Activated CD4-positive, alpha-beta T cell treated with anti-CD3 and anti-CD28 coated beads, Interleukin-2, amount 50 U/mL, for 1 hour (primary cell): Measurements from ENCODE around the gene PABPN1L.

Experiments used
- DNase-seq: peaks from one replicate; pipeline ENCODE4 v3.0.0-alpha.2; 2020

The PABPN1L gene

GRCh38 chr16:88846088-88846487, 20.4 kb downstream of the PABPN1L start:
- DNase-seq, result no peak

- DNase-seq, result no peak
Measured at GRCh38 chr16:88844419-88845036, 21.9 kb downstream of the PABPN1L start.

GRCh38 chr16:88843256-88843655, 23.2 kb downstream of the PABPN1L start:
- no peak for DNase-seq

- DNase-seq, result no peak
Measured at GRCh38 chr16:88842806-88843205, 23.7 kb downstream of the PABPN1L start.

GRCh38 chr16:88842308-88842756, 24.1 kb downstream of the PABPN1L start:
- no peak for DNase-seq

- DNase-seq, result no peak
Measured at GRCh38 chr16:88841521-88842307, 24.7 kb downstream of the PABPN1L start.

GRCh38 chr16:88840600-88841215, 25.8 kb downstream of the PABPN1L start:
- DNase-seq, result no peak

GRCh38 chr16:88839745-88840599, 26.5 kb downstream of the PABPN1L start:
- DNase-seq, result no peak

- DNase-seq, result no peak
Measured at GRCh38 chr16:88839026-88839529, 27.4 kb downstream of the PABPN1L start.

GRCh38 chr16:88838566-88838965, 27.9 kb downstream of the PABPN1L start:
- DNase-seq, result no peak

GRCh38 chr16:88837806-88838205, 28.7 kb downstream of the PABPN1L start:
- DNase-seq, result no peak

- DNase-seq, result no peak
Measured at GRCh38 chr16:88836791-88837190, 29.7 kb downstream of the PABPN1L start.

- DNase-seq, result no peak
Measured at GRCh38 chr16:88835818-88836217, 30.6 kb downstream of the PABPN1L start.

- no peak for DNase-seq
Measured at GRCh38 chr16:88835383-88835782, 31.1 kb downstream of the PABPN1L start.

- DNase-seq, result no peak
Measured at GRCh38 chr16:88834670-88835069, 31.8 kb downstream of the PABPN1L start.

GRCh38 chr16:88833086-88833485, 33.4 kb downstream of the PABPN1L start:
- no peak for DNase-seq

- no peak for DNase-seq
Measured at GRCh38 chr16:88831838-88832237, 34.6 kb downstream of the PABPN1L start.

- DNase-seq, result no peak
Measured at GRCh38 chr16:88830783-88831182, 35.7 kb downstream of the PABPN1L start.

GRCh38 chr16:88830258-88830657, 36.2 kb downstream of the PABPN1L start:
- no peak for DNase-seq

GRCh38 chr16:88828711-88829110, 37.7 kb downstream of the PABPN1L start:
- DNase-seq, result no peak

GRCh38 chr16:88827727-88828126, 38.7 kb downstream of the PABPN1L start:
- no peak for DNase-seq

GRCh38 chr16:88826070-88826840, 40.2 kb downstream of the PABPN1L start:
- DNase-seq, result no peak
